Middle frontal gyrus (tissue), 1 donor: ENCODE measurements around the gene GPR25.

Experiments used
- DNase-seq: peaks from one replicate; pipeline ENCODE4 v3.0.0-alpha.2; 2015; ENCODE audit warnings: low spot score; ENCODE audit errors: extremely low spot score

The GPR25 gene

GRCh38 chr1:200872446-200873115, at the start of gene GPR25:
Gene GPR25, plus strand, starts transcription at chr1:200872981. Its CDS starts 57 bp downstream, at chr1:200873038.
- no peak for DNase-seq

- DNase-seq: no peak
Observed at GRCh38 chr1:200831091-200831490, 41.7 kb upstream of the GPR25 start.

GRCh38 chr1:200834383-200834782, 38.4 kb upstream of the GPR25 start:
- DNase-seq: no peak

GRCh38 chr1:200836213-200836612, 36.6 kb upstream of the GPR25 start:
- DNase-seq: no peak

- DNase-seq: no peak
Observed at GRCh38 chr1:200837931-200838571, 34.7 kb upstream of the GPR25 start.

- no peak for DNase-seq
Observed at GRCh38 chr1:200838676-200839445, 33.9 kb upstream of the GPR25 start.

- no peak for DNase-seq
Observed at GRCh38 chr1:200845360-200845759, 27.4 kb upstream of the GPR25 start.

GRCh38 chr1:200846398-200846797, 26.4 kb upstream of the GPR25 start:
- DNase-seq: no peak

- DNase-seq: no peak
Observed at GRCh38 chr1:200849430-200849829, 23.4 kb upstream of the GPR25 start.

- no peak for DNase-seq
Observed at GRCh38 chr1:200850554-200850953, 22.2 kb upstream of the GPR25 start.

- no peak for DNase-seq
Observed at GRCh38 chr1:200856716-200857357, 15.9 kb upstream of the GPR25 start.

- no peak for DNase-seq
Observed at GRCh38 chr1:200857804-200858203, 15.0 kb upstream of the GPR25 start.

GRCh38 chr1:200861937-200862647, 10.7 kb upstream of the GPR25 start:
- DNase-seq: no peak

- DNase-seq: no peak
Observed at GRCh38 chr1:200862713-200863415, 9.9 kb upstream of the GPR25 start.

- DNase-seq: no peak
Observed at GRCh38 chr1:200866116-200866515, 6.7 kb upstream of the GPR25 start.

- DNase-seq: no peak
Observed at GRCh38 chr1:200866521-200866920, 6.3 kb upstream of the GPR25 start.

- no peak for DNase-seq
Observed at GRCh38 chr1:200867018-200867811, 5.6 kb upstream of the GPR25 start.

GRCh38 chr1:200869376-200869752, 3.4 kb upstream of the GPR25 start:
- no peak for DNase-seq

- DNase-seq: no peak
Observed at GRCh38 chr1:200869753-200870391, 2.9 kb upstream of the GPR25 start.
